GM21390 (cell line): ENCODE data around the gene TRIM8.

Experiments
- ATAC-seq: cut with Tn5 transposase; IDR thresholded peaks from one replicate; pipeline ENCODE4 v1.9.1; 2021; ENCODE audit not compliant: unreplicated experiment

Gene TRIM8, protein sequence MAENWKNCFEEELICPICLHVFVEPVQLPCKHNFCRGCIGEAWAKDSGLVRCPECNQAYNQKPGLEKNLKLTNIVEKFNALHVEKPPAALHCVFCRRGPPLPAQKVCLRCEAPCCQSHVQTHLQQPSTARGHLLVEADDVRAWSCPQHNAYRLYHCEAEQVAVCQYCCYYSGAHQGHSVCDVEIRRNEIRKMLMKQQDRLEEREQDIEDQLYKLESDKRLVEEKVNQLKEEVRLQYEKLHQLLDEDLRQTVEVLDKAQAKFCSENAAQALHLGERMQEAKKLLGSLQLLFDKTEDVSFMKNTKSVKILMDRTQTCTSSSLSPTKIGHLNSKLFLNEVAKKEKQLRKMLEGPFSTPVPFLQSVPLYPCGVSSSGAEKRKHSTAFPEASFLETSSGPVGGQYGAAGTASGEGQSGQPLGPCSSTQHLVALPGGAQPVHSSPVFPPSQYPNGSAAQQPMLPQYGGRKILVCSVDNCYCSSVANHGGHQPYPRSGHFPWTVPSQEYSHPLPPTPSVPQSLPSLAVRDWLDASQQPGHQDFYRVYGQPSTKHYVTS

DNA sequence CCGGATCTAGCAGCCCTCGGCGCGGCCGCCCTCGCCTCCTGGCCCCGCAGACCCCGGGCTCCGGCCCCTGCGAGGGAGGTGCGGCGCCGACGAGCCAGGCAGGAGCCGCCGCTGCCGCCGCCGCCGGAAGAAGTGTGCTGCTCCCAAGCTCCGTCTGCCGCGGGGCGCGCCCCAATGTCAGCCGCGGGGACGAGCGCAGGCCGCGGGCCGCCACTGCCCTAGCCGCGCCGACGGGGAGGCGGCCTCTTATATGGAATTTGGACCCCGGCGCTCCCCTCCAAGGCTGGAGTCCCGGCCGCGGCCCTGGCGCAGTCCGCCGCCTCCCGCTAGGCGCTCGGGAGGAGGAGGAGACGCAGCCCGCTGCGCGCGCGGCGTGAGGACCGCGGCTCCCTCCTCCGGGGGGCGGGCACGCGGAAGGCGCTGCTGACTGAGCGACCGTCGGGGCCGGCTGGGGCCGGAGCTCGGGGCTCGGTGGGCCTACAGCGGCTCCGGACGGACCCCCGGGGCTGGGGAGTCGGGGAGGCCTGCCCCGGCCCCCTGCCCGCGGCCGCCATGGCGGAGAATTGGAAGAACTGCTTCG, at the start of gene TRIM8:
TSS of gene TRIM8 (plus strand) at position 414 of the 580 bp plus-strand sequence. CDS start at position 553, 139 bp downstream.
- no peak for ATAC-seq

DNA sequence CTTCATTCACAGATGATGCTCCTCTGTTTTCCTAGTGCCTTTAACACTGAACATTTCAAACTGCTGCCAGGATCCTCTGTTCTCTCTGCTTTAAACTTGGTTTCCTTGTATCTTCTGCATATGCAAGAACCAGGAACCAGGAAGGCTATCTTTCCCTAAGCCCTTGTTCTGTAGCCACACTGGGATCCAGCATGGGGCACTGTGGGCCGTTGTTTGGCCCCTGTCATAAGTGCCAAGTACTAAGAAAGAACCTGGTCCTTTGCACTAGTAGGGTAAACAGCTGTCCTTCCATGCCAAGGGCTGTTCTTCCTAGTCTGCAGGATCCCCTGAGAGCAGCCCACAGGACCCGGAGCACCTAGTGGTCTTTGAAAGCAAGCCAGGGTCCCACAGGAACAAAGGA, 49.0 kb upstream of the TRIM8 start:
- no peak for ATAC-seq

DNA sequence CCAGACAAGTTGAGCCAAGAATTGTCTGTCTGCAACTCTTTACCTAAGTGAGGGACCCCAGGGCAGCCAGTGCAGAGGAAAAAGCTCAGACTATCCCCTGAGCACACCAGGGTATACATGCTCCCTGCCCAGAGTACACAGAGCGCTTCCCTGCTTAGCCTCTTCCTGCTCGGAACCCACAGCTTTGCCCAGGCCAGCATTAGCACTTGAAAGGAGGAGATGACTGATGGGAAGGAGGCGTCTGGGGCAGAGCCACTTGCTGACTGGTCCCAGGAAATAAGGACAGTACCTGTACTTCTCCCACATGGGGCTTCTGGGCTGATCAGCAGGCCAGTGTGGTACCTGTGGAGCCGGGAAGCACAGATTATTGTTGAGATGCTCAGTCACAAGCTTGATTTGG, 48.4 kb upstream of the TRIM8 start:
- ATAC-seq, result no peak

DNA sequence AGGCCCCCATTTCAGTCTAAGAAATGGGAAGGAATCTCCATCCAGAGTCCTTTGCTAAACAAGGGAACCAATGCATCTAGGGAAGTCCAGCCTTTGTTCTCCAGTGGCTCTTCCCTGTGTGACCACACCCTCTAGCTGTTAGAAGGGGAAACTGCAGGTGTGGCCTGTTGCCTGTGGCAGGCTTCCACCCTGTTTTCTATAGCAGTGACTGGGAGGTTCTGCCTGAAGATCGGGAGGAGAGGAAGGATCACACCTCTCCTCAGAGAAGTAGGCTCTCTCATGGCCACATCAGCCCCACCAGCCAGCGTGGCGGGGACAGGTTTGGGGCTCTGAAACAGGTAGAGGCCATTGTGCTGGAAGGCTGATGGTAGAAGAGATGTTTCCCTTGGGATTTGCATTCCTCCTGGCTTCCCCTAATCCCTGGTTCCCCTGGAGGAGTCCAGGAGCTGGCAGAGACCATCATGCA, 47.7 kb upstream of the TRIM8 start:
- no peak for ATAC-seq

DNA sequence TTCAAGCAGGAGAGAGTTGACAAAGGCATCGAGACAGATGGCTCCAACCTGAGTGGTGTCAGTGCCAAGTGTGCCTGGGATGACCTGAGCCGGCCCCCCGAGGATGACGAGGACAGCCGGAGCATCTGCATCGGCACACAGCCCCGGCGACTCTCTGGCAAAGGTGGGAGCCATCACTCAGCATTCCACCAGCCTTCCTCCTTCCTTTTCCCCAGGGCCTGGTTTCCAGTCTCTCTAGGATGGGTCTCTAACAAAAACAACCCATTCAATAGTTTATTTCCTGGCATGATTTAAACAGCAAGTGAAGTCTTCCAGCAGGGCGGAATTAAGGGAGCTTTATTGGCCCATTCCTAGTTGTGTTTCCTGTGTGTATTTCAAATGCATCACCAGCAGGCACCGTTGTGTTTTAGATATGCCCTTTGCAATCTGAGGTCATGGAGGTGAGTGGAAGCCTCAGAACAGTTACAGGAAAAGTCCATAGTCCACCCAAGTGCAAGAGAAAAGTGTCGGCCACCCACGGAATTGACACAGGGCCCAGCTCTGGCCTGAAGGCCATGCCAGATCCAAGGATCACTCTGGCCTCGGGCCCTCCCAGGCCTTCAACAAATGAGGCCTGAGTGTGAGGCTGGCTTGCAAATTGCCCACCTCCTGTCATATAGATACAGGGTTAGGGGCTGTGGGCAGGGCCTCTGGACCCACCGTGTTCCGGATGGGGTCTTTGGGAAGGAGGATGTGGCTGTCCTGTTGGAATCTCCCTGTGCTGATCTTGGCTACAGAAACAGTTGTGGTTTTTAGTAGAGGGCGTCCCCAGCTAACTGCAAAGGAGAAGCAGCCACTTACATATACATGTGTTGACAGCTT, 46.9 kb upstream of the TRIM8 start:
- no peak for ATAC-seq

DNA sequence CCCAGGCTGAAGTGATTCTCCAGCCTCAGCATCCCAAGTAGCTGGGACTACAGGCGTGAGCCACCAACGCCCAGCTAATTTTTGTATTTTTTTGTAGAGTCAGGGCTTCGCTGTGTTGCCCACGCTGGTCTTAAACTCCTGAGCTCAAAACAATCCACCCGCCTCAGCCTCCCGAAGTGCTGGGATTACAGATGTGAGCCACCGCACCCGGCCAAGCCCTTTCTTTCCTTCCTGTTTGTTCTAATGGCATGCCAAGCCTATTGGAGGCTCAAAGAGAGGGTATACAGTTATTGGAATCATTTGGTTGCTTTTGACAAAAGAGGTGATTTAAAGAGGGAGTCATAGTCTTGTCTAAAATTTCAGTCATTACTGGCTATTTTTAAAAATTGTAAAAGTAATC, 46.0 kb upstream of the TRIM8 start:
- no peak for ATAC-seq

DNA sequence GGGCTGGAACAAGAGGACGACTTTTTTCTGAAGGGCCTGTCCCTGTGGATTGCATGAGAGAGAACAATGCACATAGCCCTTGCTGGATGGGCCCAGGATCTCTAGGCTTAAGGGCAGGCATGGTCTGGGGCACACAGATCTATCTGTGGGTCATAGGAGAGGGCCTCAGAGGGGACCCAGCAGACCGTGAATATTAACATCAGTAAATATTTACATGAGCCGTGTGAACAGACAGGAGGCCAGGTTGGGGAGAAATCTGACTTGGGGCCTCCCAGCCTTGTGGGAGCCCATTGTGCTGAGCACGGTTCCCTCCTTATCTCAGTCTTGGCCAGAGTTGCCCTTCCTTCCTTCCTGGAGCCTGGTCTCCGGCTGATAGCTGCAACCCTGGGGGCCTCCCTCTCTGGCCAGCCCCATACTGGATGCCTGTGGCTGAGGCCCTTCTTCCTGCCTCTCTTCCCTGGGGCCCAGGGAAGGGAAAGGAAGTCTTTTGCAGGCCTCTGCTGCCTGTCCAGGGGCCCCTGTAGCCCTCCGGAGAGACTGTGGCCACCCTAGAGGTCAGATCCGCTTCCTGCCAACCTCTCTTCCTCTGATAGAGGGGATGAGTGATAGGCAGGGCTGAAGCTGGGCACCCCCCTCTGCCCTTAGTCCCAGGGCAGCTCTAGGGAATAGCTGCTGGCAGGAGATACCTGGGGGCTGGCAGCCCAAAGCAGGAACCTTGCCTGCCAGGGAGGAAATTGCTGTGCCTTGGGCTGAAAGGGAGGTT, 44.5 kb upstream of the TRIM8 start:
- ATAC-seq, result no peak

DNA sequence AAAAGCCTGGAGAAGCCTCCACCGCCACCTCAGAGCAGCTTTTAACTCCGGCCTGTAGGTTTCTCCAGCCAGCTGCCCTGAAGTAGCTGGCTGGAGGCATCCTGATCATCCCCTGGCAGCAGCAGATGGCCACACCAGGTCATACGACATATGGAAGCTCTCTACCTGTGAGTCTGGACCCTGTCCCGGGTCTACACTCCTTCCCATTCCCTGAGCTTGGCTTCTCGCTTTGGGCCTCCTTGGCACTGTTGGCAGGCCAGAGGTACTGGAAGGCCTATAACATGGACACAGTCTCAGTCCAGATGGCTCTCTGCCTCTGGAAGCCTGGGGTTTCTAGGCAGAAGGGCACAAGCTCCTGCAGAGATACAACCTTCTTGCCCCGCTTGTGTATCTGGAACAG, 43.5 kb upstream of the TRIM8 start:
- ATAC-seq, result no peak

DNA sequence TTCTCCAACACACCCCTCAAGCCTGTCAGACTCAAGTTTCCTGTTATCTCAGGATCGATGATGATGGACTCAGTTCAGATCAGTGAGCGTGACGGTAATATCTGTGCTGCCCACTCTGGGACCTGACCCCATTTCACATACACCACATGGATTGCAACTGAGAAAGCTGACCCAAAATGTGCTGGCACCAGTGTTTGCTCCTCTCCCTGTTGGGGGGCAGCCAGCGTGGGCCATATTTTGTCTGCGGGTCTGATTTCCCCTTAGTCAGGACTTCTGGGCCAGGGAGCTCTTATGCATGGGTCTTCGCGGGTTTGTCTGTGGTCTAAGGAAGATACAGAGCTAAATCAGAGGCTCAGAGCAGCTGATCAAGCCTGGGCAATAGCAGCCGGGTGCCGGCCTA, 42.6 kb upstream of the TRIM8 start:
- no peak for ATAC-seq

DNA sequence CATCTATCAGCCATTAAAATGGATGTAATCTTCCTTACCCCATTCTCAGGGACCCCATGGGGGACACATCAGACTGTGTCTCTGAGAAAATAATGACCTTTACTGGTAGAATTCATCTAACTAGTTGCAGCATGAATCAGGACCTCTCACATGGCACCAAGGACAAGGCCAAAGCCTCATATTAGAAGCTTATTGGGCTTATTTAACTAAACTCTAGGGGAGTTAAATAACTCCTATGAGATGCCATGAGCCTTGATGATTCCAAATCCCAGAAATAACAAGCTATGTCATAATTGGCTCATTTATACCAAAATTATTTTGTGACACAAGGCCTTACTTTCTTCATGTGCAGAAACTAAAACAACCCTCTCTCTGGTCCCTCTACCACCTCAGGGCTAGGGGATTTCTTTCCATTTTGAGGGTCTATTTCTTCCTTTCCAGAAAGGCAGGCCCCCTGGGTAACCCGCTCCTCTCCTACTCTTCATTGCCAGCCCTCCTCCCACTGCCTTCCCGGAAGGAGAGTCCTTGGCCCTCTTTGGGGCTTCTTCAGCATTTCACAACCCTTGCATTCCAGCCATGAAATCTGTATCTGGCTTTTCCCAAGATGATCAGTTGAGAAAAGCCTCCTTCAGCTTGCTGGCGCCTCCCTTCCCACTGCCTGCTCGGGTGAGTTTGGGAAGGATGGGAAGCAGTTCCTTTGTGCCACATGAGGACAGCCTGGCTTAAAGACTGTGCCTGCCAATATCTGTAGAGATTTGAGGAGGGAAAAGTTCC, 41.8 kb upstream of the TRIM8 start:
- no peak for ATAC-seq

DNA sequence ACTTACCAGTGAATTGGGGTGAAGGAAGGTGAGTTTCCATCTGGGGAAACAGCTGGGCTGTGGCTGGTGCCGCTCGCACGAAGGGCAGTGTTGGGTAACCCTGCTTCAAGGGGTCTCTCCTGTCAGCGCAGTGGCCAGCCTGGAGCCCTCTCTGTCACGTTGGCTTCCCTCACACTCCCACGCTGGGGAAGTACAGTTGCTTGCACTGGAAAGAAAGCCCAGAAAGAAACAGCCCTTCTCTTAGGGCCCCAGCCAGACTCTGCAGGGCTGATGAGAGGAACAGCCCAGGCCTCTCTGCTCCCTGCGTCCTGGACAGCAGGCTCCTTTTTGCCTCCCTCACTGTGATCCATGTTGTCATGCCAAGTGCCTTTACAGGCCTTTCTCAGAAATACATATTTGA, 40.3 kb upstream of the TRIM8 start:
- no peak for ATAC-seq

DNA sequence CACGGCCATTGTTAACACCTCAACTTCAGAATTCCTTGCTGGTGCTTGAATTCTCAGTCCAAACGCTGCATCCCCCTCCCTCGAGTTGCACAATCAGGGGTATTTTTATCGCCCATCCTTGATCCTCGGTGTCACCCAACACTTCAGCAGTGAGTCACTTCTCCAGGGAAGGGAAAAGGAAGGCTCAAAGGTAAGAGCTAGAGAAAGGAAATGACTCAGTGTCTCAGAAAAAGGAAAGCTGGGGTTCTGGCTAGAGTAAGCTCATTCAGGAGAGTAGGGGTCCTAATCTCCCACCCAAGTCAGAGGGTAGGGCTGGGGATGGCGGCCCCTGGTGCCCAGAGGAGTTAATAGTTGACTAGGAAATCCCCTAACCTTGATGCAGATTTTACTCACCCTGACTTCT, 39.8 kb upstream of the TRIM8 start:
- ATAC-seq, result no peak

DNA sequence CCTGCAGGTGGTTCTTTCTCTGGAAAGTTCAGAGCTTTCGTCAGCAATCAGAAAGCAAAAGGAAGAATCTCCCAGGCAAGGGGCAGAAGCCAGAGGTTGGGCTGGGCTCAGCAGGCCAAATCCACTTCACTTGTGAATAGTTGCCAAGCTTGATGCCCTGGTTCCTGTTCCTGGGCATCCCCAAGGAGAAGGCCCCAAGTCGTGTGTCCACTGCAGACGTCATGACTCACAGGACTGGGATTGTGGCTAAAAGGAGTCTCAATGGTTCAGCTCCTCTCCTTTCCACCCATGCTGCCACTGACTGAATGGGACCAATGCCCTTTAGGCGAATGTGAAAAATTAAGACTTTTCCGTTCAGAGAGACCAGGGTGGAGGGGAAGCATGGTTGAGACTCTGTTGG, 38.6 kb upstream of the TRIM8 start:
- no peak for ATAC-seq

DNA sequence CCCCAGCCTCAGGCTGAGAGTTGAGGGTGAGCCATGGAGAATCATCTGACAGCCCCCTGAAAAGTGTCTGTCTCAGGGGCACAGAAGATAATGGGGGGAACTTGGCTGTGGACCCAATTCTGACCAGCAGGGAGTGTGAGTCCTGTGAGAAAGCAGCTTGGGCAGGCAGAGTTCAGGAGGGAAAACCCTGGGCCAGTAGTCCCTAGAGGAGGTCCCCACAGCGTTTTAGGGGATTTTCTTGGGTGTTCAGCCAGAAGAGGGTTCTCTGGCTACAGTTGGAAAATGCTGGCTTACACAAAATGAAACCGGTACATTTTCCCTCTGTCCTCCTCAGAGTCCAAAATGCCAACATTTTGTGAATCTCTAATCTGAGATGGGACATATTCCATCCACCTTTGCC, 35.8 kb upstream of the TRIM8 start:
- no peak for ATAC-seq

DNA sequence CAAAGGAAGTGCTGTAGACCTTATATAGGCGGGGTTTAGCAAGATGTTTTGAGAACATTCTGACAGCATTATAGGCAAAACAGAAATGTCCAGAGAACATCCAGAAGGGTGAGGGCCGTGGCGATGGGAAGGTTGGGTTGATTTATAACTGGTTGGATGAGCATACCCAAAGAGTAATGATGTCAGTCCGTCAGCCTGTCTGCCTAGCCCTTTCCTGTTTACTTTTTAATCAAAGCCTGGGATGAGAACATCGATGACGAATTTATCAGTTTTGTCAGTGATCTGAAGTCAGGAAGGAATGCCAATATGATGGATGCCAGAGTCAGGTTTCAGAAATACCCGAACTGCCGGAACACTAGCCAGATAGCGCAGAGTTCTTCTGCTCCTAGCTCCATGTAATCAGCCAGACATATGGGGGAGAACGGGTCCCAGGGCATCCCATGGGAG, 33.8 kb upstream of the TRIM8 start:
- ATAC-seq, result no peak

DNA sequence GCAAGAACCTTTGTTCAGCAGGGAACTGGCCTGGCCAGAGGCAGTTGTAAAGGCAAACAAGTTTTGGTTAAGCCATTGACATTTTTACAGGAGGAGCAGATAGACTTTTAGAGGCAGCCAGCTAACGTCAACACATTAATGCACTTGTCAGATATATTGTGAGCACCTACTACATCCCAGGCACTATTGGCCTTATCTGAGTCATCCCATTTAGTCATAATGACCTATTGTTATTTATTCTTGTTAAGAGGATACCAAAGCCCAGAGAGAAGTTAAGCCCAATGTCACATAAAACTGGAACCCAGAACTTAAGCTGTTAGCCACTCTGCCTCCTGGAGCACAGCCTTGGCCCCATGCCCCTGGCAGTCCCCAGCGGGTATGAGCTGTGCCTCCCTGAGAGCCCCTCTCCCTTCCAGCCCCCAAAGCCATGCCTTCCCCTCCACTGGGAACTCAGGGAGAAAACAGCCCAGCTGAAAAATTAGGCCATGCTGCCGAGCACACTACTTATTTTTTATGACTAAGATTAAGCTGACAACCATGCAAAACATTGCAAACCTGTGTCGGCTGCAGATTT, 32.7 kb upstream of the TRIM8 start:
- no peak for ATAC-seq

DNA sequence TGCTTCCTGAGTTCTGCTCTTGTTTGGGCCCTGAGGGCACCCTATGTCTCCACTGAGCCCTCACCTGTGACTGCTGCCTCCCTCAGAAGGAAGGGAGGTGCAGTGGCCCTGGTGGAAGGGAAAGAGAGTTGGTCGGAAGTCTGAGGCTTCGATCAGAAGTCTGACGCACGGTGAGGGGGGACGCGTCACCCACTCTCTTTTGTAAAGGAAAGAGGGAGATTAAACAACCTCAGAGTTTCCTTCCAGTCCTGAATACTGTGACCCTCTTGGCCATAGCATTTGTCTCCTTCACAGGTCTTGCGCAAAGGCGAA, 31.4 kb upstream of the TRIM8 start:
- no peak for ATAC-seq

DNA sequence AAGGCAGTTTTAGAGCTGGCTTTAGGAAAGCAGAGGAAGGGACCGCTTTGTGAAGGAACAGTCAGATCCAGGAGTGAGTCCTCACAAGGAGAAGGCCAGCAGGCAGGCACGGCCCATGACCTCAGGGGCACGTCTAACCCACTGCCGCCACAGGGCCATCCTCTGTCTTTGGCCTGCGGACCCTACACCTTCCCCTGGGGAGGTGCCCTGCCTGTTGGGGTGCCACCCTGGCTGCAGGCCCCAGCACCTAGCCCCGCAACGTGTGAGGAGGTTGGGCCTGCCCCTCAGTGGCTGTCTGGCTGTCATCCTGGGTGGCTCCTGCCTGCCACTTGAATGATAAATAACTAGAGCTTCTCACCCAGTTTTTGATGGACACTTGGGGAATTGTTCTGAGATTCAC, 31.0 kb upstream of the TRIM8 start:
- no peak for ATAC-seq

DNA sequence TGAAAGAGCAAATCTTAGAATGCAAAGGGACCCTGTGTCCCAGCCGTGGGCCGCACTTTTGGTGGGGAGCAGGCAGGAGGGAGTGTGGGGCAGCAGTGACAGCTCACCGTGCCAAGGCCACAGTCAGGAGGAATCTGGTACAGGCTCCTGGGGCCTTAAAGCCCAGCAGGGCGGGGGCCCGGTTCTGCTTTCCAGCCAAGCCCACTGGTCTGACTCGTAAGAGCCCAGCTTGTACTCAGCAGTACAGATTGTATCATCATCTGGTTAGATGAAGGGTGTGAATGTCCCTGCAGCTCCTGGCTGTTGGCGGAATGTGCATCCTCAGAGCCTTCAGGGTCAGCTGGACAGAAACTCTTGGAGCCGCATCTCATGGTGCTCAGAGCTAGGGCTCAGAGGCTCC, 30.5 kb upstream of the TRIM8 start:
- ATAC-seq, result no peak

DNA sequence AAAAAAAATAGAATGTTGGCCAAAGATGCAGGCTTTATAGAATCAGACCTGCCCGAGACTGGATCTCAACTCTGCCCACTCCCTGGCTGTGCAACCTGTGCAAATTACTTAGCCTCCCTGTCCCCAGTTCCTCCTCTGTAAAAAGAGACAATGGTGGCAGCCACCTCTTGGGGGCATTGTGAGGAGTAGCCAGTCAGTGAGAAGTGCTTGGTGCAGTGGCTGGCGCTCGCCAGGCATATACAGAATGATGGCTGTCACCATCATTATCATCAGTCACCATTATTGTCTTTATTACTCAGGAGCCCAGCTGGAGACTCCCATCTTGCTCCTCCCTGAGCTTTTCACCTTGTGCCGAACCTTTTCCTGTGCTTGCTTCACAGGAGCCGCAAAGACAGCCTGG, 29.4 kb upstream of the TRIM8 start:
- no peak for ATAC-seq
